NB4 (cell line): ENCODE data around the gene CA10.

Experiments
- CTCF ChIP-seq: IDR thresholded peaks from one replicate; pipeline ENCODE4 v1.5.1; 2012; ENCODE audit warnings: low read depth, low read length
- MYC ChIP-seq: IDR thresholded peaks from 2 replicates; pipeline ENCODE4 v1.6.1; 2011; ENCODE audit warnings: low read depth, low read length
- POLR2A ChIP-seq: IDR thresholded peaks from 2 replicates; pipeline ENCODE4 v1.6.1; 2011; ENCODE audit warnings: mild to moderate bottlenecking; ENCODE audit not compliant: insufficient read length; ENCODE audit errors: extremely low read depth
- TF ChIP-seq, protein P1 (sequence below): IDR thresholded peaks from 2 replicates; pipeline ENCODE4 v1.6.1; 2011; ENCODE audit warnings: low read depth, low read length

- TF ChIP-seq CTCF (no peak), MYC (no peak), POLR2A (no peak)
- TF ChIP-seq, protein P1, sequence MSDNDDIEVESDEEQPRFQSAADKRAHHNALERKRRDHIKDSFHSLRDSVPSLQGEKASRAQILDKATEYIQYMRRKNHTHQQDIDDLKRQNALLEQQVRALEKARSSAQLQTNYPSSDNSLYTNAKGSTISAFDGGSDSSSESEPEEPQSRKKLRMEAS: no peak
Measured at GRCh38 chr17:51830451-51830850, 328.1 kb downstream of the CA10 start.
